Left kidney (tissue), 2 donors: Measurements from ENCODE around the gene MYO7B. TPM values are rescaled to one million over a fixed set of nuclear protein-coding genes. Genes with fewer than 3 reads are reported as not detected.
A peak's percentile ranks its signal among the peaks of the same experiment; 100 is the strongest.

ENCODE experiments used
- DNase-seq: peaks from one replicate; pipeline ENCODE4 v3.0.0-alpha.2; 2013
- polyA plus RNA-seq: library from polyadenylated mRNA; unstranded; fragments of 120-200 nt; gene quantifications from one replicate; pipeline ENCODE4 v1.2.1, GENCODE V29; 2013; ENCODE audit not compliant: insufficient read length

MYO7B gene
- polyA plus RNA-seq, 1 donor, result 22.8 TPM

DNA sequence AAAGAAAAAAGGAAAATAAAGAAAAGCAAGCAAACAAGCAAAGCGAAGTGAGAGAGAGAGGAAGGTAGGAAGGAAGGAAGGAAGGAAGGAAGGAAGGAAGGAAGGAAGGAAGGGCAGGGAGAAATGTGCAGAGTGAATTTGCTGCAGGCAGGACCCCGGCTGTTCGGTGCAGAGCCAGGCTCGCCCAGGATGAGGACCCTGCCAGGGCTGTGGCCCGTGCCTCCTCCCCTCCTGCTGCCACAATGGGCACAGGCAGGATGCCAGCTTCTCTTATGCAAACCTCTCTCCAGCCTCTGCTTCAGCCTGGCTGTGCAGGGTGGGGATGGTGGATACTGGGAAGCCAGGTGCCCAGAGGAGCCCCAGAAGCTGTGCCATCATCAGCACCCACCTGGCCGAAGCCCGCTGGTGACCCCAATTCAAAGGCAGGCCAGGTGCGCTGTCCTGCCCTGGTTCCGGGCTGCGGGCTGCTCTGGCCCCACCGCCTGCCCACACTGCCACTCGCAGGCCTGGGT, 113.7 kb downstream of the MYO7B start:
- no peak for DNase-seq

DNA sequence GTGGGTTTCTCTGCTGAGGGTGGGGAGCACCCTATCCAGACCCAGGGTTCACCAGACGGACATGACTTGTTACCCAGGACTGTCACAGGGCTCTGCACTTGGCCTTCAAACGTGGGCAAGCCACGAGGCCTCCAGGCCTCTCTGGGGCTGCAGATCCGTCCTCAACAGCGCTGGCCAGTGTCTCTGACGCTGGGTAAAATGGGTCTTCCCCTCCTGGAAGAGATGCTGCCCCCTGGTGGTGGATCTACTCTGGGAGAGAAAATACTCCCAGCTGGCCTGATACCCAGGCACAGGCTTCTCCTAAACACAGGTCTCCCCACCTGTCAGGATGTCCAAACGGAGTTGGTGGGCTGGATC, 114.2 kb downstream of the MYO7B start:
- peak; percentile 73 for DNase-seq

DNA sequence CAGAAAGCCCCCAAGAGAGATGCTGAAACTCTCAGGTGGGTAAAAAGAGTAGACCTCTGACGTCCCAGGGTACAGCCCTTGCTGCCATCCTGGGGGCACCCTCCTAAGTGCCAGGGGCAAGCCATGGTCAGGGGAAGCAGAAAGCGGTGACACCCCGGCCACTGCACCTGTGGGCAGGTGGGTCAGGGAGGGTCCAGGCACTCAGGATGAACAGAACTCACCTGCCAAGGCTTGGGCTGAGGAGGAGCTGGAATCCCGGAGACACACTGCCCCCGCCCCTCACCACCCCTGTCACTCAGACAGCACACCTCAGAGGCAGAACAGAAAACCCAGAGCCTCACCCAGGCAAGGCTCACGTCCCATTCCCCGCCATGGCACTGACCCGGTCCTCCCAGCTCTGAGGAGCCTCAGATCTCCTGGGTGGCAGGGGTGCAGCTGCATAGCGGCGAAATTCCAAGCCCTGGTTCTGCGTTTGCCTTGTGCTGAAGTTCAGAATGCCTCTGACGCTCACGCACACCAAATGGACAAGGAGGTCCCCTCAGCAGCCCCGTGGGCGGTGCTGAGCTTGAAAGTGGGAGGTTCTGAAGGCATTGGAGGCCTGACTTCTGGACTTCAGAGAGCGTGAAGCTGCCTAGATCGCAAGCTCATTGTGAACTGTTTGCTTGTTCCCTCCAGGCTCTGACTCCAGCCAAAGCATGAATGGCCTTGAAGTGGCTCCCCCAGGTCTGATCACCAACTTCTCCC, 114.7 kb downstream of the MYO7B start:
- no peak for DNase-seq

DNA sequence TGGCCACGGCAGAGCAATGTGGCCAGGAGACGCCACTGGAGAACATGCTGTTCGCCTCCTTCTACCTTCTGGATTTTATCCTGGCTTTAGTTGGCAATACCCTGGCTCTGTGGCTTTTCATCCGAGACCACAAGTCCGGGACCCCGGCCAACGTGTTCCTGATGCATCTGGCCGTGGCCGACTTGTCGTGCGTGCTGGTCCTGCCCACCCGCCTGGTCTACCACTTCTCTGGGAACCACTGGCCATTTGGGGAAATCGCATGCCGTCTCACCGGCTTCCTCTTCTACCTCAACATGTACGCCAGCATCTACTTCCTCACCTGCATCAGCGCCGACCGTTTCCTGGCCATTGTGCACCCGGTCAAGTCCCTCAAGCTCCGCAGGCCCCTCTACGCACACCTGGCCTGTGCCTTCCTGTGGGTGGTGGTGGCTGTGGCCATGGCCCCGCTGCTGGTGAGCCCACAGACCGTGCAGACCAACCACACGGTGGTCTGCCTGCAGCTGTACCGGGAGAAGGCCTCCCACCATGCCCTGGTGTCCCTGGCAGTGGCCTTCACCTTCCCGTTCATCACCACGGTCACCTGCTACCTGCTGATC, 115.4 kb downstream of the MYO7B start:
- DNase-seq, result no peak

DNA sequence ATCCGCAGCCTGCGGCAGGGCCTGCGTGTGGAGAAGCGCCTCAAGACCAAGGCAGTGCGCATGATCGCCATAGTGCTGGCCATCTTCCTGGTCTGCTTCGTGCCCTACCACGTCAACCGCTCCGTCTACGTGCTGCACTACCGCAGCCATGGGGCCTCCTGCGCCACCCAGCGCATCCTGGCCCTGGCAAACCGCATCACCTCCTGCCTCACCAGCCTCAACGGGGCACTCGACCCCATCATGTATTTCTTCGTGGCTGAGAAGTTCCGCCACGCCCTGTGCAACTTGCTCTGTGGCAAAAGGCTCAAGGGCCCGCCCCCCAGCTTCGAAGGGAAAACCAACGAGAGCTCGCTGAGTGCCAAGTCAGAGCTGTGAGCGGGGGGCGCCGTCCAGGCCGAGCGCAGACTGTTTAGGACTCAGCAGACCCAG, 115.9 kb downstream of the MYO7B start:
- no peak for DNase-seq

DNA sequence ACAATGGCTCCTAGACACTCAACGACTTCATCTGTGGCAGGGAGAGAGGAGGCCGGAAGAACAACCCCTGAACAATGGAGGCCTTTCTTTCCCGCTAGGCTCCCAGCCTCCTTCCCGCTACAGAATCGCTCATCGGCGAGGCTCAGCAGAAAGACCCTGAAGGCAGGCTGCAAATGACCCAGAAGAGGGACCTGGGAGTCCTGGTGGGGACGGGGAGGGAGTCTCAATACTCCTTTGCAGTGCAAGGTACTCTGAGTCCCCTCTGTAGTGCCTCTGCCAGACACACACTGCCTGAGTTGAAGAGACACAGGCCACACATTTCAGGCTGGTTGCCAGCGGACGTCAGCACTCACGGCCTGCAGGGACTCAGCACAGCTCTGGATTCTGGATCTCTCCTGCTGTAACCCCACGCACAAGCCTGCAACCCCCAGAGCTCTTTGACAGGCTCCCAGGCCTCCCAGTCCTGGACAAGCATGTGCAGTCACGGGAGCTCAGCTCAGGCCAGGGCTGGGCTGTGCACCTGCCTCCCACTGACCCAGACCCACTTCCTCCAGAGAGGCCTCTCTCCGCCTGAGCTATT, 116.6 kb downstream of the MYO7B start:
- DNase-seq, result no peak

DNA sequence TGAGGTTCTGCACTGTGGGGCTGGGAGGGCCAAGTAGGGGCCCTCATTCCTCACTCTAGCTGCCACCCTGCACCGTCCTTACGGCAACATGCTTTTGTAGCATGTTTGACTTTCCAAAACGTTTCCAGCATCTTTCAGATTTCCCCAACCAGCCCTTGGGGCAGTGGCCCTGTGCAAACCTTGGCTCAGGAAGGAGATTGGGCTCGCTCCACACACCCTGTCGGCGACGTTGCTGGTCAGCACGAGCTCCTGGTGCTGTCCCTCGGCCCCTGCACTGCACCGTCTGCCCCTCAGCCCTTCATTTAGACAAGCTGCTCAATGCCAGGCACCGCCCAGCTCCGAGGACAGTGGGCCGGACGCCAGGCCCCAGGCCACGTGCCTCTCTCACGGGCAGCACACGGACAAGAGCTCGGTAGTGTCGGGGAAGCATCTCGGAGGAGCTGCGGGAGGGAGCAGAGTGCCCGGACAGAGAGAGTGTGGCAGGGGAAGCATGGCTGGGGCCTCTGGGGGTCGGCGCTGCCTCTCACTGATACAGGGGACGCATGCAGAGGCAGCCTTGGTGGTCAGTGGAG, 117.4 kb downstream of the MYO7B start:
- DNase-seq, result no peak

DNA sequence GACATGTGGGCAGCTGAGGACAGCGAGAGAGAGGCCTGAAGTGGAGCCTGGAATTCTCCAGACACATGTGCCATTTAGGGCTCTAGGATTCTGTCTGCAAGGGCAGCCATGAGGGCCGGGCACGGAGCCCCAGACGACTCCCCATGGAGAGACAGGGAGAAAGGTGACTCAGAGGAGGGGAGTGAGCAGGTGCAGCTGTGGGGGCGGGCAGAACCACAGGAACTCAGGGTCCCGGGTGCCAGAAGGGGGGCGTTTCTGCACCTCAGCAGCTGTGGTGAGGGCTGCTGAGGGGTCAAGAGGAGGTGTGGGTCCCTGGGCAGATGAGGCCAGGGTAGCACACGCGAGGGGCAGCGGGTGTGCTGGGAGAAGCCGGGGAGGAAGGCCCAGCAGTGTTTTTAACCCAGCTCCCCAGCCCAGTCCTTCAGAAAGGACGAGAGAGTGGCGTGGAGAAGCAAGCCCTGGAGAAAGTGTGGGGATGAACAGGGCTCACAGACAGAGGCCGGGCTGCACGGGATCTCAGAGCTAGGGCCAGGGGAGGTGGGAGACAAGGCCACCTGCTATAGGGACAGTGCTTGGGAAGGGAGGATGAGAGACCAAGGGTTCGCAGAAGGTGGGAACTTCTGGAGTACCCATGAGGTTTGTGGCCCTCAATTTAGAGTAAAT, 118.1 kb downstream of the MYO7B start:
- DNase-seq, result no peak

DNA sequence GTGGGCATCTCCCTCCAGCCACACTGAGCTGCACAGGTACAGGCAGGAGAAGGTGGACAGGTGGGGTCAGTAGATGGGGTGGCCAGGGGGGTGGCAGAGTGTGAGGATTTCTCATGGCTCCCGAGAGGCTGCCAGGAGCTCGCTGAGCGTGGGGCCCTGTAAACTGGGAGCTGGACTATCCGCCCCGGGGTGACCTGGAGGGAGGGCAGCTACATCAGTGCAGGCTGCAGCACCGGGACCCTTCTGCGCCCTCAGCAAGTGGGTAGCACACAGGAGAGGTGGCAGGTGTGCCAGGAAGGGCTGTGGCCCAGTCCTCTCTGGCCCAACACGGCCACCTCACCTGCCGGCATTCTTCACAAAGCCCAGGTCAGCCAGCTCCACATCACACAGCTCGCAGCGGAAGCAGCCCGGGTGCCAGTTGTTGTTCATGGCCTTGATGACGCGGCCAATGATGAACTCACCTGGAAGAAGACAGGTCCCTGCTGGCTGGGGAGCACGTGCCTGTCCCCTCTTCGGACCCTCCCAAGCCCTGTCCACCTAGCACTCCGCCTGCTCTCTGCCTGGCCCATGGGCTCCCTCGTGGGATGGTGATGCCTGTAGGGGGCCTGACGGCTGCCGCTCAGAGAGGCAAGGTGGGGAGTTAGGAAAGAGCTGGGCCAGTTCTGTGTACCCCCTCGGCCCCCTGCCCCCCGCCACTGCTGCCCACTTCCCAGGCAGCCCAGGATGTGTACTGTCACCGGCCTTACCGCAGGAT, 118.8 kb downstream of the MYO7B start:
- no peak for DNase-seq

DNA sequence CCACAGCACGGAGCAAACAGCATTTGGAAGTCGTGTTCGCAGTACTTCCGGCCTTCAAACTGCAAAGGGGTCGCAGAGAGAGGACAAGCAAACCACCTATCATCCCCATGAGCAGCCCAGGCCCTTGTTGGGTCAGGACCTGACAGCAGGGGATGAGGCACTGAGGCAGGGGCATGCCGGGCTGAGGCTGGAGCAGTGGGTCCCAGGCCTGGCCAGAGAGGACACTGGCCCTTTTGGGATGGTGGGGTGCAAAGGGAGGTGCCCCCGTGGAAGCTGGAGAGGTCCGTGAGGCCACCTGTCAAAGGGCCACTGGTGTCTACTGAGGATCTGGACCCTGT, 119.3 kb downstream of the MYO7B start:
- no peak for DNase-seq

DNA sequence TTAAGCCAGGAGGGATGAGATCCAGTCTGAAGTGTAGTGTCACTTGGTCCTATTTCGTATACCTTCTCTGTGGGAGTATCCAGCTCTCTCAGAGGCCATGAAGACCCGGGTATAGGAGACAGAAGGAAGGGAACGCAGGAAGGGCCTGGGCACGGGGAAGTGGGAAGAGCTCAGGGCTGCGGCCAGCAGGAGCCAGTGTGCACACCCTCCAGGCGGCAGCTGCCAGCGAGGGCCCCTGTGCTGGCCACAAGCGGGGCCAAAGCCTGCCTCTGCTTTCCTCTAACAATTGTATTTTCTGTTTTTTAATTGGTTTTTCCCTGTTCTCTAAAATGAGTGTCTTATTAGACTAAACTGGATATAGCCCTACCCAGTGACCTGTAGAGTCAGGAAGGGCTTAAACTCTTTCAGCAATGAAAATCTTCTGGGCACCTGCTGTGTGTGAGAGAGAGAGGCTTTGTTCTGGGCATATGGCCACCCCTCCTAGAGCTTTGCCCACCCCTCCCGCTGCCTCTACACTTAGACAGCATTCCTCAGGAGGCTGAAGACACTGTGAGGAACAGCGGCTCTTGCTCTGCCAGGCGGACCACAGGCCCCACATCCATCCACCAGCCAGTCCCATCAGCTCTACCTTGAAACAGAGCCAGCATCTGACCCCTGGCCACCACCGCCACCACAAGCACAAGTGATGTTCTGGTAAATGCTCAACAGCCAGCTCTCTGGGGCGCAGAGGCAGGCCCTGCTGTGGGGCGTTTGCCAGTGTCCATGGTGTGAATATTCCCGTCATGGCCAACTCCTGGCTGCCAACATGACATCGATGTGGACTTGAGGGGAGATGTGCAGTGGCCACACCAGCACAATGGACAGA, 120.0 kb downstream of the MYO7B start:
- no peak for DNase-seq

DNA sequence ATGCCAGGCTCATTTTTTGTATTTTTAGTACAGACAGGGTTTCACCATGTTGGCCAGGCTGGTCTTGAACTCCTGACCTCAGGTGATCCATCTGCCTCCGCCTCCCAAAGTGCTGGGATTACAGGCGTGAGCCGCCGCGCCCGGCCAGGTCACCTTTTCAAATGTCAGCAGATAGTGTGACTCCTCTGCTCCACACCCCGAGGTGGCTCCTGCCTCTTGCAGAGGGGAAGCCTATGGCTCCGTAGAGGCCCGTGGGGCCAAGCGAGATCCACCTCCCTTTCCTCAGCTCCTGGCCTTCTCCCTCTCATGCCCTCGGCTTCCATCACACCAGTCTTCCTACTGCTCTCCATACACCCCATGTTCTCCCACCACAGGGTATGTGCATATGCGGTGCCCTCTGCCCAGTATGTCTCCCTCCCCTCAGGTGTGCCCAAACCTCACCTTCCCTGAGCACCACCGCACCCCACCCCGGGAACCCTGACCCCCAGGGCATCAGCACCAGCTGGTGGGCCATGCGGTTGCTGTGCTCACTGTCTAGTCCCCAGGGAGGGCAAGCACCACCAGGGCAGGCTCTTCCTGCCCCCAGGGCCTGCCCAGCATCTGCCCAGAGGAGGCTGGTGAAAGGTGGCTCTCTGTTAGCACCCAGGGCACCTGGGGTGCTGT, 121.2 kb downstream of the MYO7B start:
- DNase-seq, result no peak

DNA sequence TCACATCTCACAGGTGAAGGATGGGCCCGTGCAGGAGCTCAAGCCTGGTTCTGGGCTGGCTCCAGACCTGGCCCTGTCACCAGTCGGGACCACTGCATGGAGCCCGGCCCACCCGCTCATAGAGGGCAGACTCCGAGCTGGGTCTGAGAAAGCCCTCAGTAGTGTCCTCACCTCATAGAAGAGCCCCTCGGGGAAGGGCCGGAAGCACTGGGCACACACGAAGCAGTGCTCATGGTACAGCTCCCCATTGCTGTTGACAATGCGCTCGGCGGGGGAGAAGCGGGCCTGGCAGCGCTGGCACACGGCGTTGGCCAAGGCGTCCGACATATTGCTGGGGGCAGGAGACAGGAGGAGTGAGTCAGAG, 121.7 kb downstream of the MYO7B start:
- DNase-seq, result no peak

DNA sequence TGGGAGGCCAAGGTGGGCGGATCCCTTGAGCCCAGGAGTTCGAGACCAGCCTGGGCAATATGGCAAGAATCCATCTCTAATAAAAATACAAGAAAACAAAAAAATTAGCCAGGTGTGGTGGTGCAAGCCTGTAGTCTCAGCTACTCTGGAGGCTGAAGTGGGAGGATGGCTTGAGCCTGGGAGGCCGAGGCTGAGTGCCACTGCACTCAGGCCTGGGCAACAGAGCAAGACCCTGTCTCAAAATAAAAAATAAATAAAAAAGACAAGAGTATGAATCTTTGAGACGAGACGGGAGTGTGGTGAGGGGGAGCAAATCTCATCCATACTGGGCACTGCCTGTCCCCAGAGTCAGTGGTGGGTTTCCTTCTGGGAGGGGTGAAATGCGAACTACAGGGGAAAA, 122.7 kb downstream of the MYO7B start:
- no peak for DNase-seq

DNA sequence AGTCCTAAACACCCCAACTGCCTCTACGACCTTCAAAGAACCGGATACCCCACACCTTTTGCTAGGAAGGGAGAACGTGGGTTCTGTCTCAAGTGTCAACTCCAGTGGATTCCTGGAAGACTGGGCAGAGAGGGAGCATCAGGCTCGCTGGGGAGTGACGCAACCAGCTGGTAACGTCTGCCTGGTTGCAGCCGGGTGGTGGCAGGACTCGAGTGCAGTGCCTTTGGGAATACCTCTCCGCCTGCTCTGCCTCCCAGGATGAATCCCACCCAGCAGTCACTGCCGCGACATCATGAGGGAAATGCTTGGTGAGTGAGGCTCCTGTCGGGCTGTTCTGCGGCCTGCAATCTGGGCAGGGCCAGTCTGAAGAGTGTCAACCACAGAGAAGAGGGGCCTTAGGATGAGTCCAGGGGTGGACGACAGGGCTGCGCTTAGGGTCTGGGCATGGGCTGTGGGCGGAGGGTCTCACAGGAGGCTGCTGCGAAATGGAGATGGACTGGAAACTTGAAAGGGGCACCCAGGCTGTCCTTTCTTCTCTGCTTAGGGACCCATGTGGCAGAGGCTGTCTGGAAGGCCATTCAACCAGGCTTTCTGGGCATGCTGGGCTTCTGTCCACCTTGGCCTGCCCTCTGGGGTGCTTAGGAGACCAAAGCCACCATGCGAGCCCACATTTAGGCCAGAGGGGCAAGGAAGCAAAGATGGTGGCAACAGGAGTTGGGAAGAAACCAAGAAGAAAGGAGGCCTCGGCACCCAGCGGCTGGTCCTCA, 123.3 kb downstream of the MYO7B start:
- no peak for DNase-seq

DNA sequence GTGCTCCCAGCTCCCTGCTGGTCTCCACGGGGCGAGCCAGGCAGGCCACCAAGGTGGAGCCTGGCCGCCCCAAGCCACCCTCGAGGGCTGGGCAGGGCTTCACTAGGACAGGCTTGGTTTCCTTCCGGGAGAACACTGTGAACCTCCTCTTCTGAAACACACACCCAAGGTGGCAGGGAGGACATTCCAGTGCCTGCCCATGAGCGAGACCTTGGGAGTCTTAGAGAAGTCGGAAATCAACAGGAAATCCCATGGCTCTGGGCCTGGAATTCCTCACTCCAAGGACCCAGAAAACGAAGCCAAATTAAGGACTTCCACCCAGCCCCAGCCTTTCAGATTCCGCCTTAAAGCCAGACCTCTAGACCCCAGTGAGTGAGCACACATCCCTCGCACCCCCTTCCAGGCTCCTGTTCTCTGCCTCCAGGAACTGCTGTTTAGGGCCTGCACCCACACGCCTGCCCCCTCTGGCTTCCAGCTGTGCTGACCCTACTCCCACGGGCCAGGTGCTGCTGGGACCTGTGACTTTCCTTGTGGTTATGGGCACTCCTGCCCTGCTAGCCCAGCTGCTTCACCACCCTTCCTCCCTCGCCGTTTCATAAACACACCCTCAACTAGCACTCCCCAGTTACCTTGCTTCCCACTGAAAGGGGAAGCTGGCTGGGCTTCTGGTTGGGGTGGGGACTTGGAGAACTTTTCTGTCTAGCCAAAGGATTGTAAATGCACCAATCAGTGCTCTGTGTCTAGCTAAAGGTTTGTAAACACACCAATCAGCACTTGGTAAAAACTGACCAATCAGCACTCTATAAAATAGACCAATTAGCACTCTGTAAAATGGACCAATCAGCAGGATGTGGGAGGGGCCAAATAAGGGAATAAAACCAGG, 124.2 kb downstream of the MYO7B start:
- no peak for DNase-seq

DNA sequence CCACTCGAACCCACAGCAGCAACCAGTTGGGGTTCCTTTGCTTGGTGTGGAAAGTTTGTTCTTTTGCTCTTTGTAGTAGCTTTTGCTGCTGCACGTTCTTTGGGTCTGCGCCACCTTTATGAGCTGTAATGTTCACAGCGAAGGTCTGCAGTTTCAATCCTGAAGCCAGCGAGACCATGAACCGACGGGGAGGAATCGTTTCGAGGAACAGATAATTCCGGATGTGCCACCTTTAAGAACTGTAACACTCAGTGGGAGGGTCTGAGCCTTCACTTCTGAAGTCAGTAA, 124.8 kb downstream of the MYO7B start:
- DNase-seq, result no peak

DNA sequence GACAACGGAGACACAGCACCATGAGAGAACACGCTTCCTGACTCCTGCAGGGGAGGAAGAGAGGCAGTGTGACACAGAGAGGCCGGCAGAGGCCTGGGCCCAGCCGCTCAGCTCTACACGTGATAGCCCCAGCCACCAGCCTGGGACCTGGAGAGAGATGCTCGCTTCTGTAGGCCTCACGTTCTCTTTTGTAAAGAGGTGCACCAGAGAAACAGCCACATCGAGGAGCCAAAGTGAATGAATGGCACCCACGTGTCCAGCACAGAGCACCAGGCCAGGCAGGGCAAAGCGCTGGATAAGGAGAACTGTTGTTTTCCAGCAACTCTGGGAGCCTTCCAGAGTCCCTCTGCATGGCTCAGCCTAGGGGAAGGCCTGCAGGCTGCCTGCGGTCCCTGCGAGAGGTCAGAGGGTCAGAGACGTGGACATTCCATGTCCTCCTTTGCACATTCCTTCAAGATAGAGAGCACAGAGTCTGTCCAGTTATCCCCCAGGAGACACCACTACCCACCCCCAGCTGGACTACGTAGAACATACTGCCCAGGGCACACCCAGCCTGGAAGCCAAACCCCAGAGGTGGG, 125.7 kb downstream of the MYO7B start:
- DNase-seq, result no peak
